ENCODE data around the gene MTFR2. TPM values are rescaled to one million over a fixed set of nuclear protein-coding genes. Genes with fewer than 3 reads are reported as not detected.

MTFR2 gene
- total RNA-seq, 1 donor from 2014 or later, result 3.9 TPM

GRCh38 chr6:136192902-136193301 is 57.2 kb downstream of the MTFR2 start:
- Mint-ChIP-seq H3K4me3 (no peak overlapping the region), H3K27ac (no peak overlapping the region), H3K36me3 (no peaks in the 10 kb centered on the region), H3K4me1 (ENCODE audit: unreplicated experiment) (peaks cover 9% of the 10 kb centered on the region), H3K9me3 (no peaks in the 10 kb centered on the region), H3K27me3 (no peaks in the 10 kb centered on the region)
- TF ChIP-seq CTCF (conservative IDR thresholded peaks at IDR 0.05), result no peak
- no peak for DNase-seq (ENCODE audit: extremely low spot score, unreplicated experiment)

- no peak for TF ChIP-seq CTCF (conservative IDR thresholded peaks at IDR 0.05)
- Mint-ChIP-seq H3K27ac (no peak overlapping the region), H3K4me3 (no peak overlapping the region), H3K36me3 (peaks cover 7% of the 10 kb centered on the region), H3K27me3 (no peaks in the 10 kb centered on the region), H3K9me3 (no peaks in the 10 kb centered on the region), H3K4me1 (ENCODE audit: unreplicated experiment) (peaks cover 9% of the 10 kb centered on the region)
- DNase-seq (ENCODE audit: extremely low spot score, unreplicated experiment), result no peak
Measured at GRCh38 chr6:136191606-136192312, 58.4 kb downstream of the MTFR2 start.

GRCh38 chr6:136189104-136189503 is 61.0 kb downstream of the MTFR2 start:
- TF ChIP-seq CTCF (conservative IDR thresholded peaks at IDR 0.05), result no peak
- peaks cover 12% of the 10 kb centered on the region for H3K36me3 Mint-ChIP-seq
- H3K27ac Mint-ChIP-seq, result no peak overlapping the region
- H3K4me3 Mint-ChIP-seq, result no peak overlapping the region
- no peaks in the 10 kb centered on the region for H3K9me3 Mint-ChIP-seq
- peaks cover 9% of the 10 kb centered on the region for H3K4me1 Mint-ChIP-seq (ENCODE audit: unreplicated experiment)
- DNase-seq (ENCODE audit: extremely low spot score, unreplicated experiment), result no peak
- H3K27me3 Mint-ChIP-seq, result no peaks in the 10 kb centered on the region

- TF ChIP-seq CTCF (conservative IDR thresholded peaks at IDR 0.05), result no peak
- Mint-ChIP-seq H3K9me3 (no peaks in the 10 kb centered on the region), H3K36me3 (peaks cover 17% of the 10 kb centered on the region)
Measured at GRCh38 chr6:136188486-136188885, 61.6 kb downstream of the MTFR2 start.

GRCh38 chr6:136186363-136186762 is 63.7 kb downstream of the MTFR2 start:
- Mint-ChIP-seq H3K27me3 (no peaks in the 10 kb centered on the region), H3K4me3 (no peak overlapping the region), H3K9me3 (no peaks in the 10 kb centered on the region), H3K36me3 (peaks cover 17% of the 10 kb centered on the region), H3K4me1 (ENCODE audit: unreplicated experiment) (peaks cover 7% of the 10 kb centered on the region), H3K27ac (no peak overlapping the region)
- DNase-seq (ENCODE audit: extremely low spot score, unreplicated experiment), result no peak
- no peak for TF ChIP-seq CTCF (conservative IDR thresholded peaks at IDR 0.05)

More at GRCh38 chr6:136188486-136188885, 61.6 kb downstream of the MTFR2 start:
- H3K27me3 Mint-ChIP-seq, result no peaks in the 10 kb centered on the region
- no peak for DNase-seq (ENCODE audit: extremely low spot score, unreplicated experiment)
- no peak overlapping the region for H3K4me3 Mint-ChIP-seq
- H3K27ac Mint-ChIP-seq, result no peak overlapping the region
- peaks cover 6% of the 10 kb centered on the region for H3K4me1 Mint-ChIP-seq (ENCODE audit: unreplicated experiment)
